ENCODE measurements around the gene SMURF1.
A peak's percentile ranks its signal among the peaks of the same experiment; 100 is the strongest.

Gene SMURF1

GRCh38 chr7:99096124-99096887 lies 47.6 kb downstream of the SMURF1 start:
- DNase-seq = no peak

GRCh38 chr7:99095698-99096097 lies 48.2 kb downstream of the SMURF1 start:
- no peak for DNase-seq

- DNase-seq = no peak
Observed at GRCh38 chr7:99094401-99094800, 49.5 kb downstream of the SMURF1 start.

GRCh38 chr7:99092064-99092720 lies 51.7 kb downstream of the SMURF1 start:
- DNase-seq = no peak

GRCh38 chr7:99090771-99091542 lies 53.0 kb downstream of the SMURF1 start:
- DNase-seq = no peak

- no peak for DNase-seq
Observed at GRCh38 chr7:99089914-99090629, 53.8 kb downstream of the SMURF1 start.

- DNase-seq = no peak
Observed at GRCh38 chr7:99086944-99087343, 57.0 kb downstream of the SMURF1 start.

- DNase-seq = no peak
Observed at GRCh38 chr7:99086532-99086931, 57.4 kb downstream of the SMURF1 start.

- DNase-seq = no peak
Observed at GRCh38 chr7:99083733-99084132, 60.2 kb downstream of the SMURF1 start.

- DNase-seq = peak; percentile 71
Observed at GRCh38 chr7:99083068-99083651, 60.7 kb downstream of the SMURF1 start.

GRCh38 chr7:99080679-99081078 lies 63.2 kb downstream of the SMURF1 start:
- DNase-seq = no peak

- DNase-seq = peak; percentile 20
Observed at GRCh38 chr7:99079104-99079503, 64.8 kb downstream of the SMURF1 start.

GRCh38 chr7:99078416-99078815 lies 65.5 kb downstream of the SMURF1 start:
- no peak for DNase-seq

- DNase-seq = no peak
Observed at GRCh38 chr7:99076615-99077014, 67.3 kb downstream of the SMURF1 start.

GRCh38 chr7:99073839-99074446 lies 70.0 kb downstream of the SMURF1 start:
- DNase-seq = no peak

- no peak for DNase-seq
Observed at GRCh38 chr7:99072126-99072525, 71.8 kb downstream of the SMURF1 start.

GRCh38 chr7:99070361-99070760 lies 73.5 kb downstream of the SMURF1 start:
- DNase-seq = no peak

- no peak for DNase-seq
Observed at GRCh38 chr7:99061001-99061776, 82.7 kb downstream of the SMURF1 start.

GRCh38 chr7:99054781-99055180 lies 89.1 kb downstream of the SMURF1 start:
- DNase-seq = no peak

- DNase-seq = no peak
Observed at GRCh38 chr7:99050971-99051370, 92.9 kb downstream of the SMURF1 start.

GRCh38 chr7:99047526-99048077 lies 96.3 kb downstream of the SMURF1 start:
- no peak for DNase-seq
